ENCODE measurements around the gene CALY.

CALY gene

GRCh38 chr10:133384071-133384470, 47.4 kb upstream of the CALY start (continued):
- TF ChIP-seq, protein P1, sequence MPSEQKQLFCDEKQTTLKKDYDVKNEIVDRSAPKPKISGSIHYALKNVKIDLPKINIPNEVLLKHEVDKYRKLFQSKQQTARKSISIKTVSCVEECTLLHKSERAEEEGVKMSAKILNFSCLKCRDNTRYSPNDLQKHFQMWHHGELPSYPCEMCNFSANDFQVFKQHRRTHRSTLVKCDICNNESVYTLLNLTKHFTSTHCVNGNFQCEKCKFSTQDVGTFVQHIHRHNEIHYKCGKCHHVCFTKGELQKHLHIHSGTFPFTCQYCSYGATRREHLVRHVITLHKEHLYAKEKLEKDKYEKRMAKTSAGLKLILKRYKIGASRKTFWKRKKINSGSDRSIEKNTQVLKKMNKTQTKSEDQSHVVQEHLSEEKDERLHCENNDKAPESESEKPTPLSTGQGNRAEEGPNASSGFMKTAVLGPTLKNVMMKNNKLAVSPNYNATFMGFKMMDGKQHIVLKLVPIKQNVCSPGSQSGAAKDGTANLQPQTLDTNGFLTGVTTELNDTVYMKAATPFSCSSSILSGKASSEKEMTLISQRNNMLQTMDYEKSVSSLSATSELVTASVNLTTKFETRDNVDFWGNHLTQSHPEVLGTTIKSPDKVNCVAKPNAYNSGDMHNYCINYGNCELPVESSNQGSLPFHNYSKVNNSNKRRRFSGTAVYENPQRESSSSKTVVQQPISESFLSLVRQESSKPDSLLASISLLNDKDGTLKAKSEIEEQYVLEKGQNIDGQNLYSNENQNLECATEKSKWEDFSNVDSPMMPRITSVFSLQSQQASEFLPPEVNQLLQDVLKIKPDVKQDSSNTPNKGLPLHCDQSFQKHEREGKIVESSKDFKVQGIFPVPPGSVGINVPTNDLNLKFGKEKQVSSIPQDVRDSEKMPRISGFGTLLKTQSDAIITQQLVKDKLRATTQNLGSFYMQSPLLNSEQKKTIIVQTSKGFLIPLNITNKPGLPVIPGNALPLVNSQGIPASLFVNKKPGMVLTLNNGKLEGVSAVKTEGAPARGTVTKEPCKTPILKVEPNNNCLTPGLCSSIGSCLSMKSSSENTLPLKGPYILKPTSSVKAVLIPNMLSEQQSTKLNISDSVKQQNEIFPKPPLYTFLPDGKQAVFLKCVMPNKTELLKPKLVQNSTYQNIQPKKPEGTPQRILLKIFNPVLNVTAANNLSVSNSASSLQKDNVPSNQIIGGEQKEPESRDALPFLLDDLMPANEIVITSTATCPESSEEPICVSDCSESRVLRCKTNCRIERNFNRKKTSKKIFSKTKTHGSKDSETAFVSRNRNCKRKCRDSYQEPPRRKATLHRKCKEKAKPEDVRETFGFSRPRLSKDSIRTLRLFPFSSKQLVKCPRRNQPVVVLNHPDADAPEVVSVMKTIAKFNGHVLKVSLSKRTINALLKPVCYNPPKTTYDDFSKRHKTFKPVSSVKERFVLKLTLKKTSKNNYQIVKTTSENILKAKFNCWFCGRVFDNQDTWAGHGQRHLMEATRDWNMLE (tag by site-specific recombination; conservative IDR thresholded peaks at IDR 0.05; ENCODE audit: low read depth): no peak
- TF ChIP-seq ZNF776 (tag by site-specific recombination; IDR thresholded peaks at IDR 0.05; ENCODE audit: borderline replicate concordance) (no peak), ZNF221 (tag by site-specific recombination; IDR thresholded peaks at IDR 0.05; ENCODE audit: borderline replicate concordance) (no peak)

DNA sequence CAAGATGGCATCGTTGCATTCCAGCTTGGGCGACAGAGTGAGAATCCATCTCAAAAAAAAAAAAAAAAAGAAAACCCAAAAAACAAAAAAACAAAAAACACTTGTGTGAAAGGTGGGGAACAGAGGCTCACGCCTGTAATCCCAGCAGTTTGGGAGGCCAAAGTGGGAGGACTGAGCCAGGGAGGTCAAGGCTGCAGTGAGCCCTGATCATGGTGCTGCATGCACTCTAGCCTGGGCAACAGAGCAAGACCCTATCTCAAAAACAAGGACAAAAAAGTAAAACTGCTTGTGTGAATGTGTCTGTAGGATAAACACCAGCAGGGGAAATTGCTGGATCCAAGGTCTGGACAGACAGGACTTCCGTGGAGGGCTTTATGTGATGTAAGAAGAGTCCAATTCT, 46.9 kb upstream of the CALY start:
- POLR2A ChIA-PET: interaction anchor here (0.7 kb wide), 1 partner anchor 21 kb away, joined by 4 read pairs; no protein-coding TSS in a partner anchor
- Histone ChIP-seq H3K4me3 (ENCODE audit: low read depth, low read length) (no peak overlapping the region), H3K27ac (ENCODE audit: extremely low read depth, low read depth, low read length) (no peak overlapping the region), H3K9me3 (ENCODE audit: control insufficient read depth, insufficient read depth, low read depth, low read length) (no peaks in the 10 kb centered on the region), H3K36me3 (ENCODE audit: control insufficient read depth in 2 of 2, insufficient read depth in 1 of 2, low read length in 2 of 2) (peaks cover 0 to 7% of the 10 kb centered on the region in 2 experiments; a peak in 1 of 3 replicates), H3K4me1 (ENCODE audit: control insufficient read depth, insufficient read depth, low read length) (no peaks in the 10 kb centered on the region)
- CTCF ChIA-PET: no interaction called here
- TF ChIP-seq, protein P2, sequence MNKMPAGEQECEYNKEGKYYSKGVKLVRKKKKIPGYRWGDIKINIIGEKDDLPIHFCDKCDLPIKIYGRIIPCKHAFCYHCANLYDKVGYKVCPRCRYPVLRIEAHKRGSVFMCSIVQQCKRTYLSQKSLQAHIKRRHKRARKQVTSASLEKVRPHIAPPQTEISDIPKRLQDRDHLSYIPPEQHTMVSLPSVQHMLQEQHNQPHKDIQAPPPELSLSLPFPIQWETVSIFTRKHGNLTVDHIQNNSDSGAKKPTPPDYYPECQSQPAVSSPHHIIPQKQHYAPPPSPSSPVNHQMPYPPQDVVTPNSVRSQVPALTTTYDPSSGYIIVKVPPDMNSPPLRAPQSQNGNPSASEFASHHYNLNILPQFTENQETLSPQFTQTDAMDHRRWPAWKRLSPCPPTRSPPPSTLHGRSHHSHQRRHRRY (tag by site-specific recombination; IDR thresholded peaks at IDR 0.05): no peak
- no peak for TF ChIP-seq ZNF707 (tag by site-specific recombination; IDR thresholded peaks at IDR 0.05)
- peak; percentile 58; the same call in 1 of the 2 replicates for TF ChIP-seq ZNF121 (tag by site-specific recombination; IDR thresholded peaks at IDR 0.05)

DNA sequence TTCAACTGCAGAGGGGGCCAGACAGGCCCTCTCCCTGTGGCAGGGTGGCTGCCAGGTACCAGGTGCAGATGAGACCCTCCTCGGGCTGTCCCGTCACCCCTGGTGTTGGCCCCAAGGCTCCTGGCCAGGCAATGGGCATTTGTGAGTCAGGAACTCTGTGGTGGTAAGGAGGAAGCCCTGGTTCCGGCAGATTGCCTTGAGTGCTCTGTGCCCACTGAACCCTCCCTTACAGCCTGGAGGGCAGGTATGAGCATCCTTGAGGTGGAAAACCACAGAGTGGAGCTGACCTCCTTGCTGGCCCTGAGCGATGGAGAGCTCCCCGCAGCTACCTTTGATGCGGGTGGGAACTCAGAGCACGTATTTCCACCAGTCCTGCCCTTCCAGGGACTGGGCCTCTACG, 44.3 kb upstream of the CALY start:
- H3K4me3 ChIP-seq (ENCODE audit: low read depth, low read length): no peak overlapping the region
- ChIA-PET CTCF (no interaction called here), POLR2A (no interaction called here)
- H3K36me3 ChIP-seq (ENCODE audit: control insufficient read depth in 2 of 2, insufficient read depth in 1 of 2, low read length in 2 of 2): peaks cover 0 to 7% of the 10 kb centered on the region in 2 experiments; a peak in 1 of 3 replicates
- H3K27ac ChIP-seq (ENCODE audit: extremely low read depth, low read depth, low read length): no peak overlapping the region
- no peaks in the 10 kb centered on the region for H3K4me1 ChIP-seq (ENCODE audit: control insufficient read depth, insufficient read depth, low read length)
- H3K9me3 ChIP-seq (ENCODE audit: control insufficient read depth, insufficient read depth, low read depth, low read length): no peaks in the 10 kb centered on the region
- TF ChIP-seq FEZF1 (tag by site-specific recombination; IDR thresholded peaks at IDR 0.05) (no peak), ZNF202 (tag by site-specific recombination; IDR thresholded peaks at IDR 0.05; ENCODE audit: borderline replicate concordance) (no peak), ZXDB (tag by site-specific recombination; IDR thresholded peaks at IDR 0.05) (no peak), PRDM4 (tag by site-specific recombination; IDR thresholded peaks at IDR 0.05) (no peak), ZNF2 (tag by site-specific recombination; IDR thresholded peaks at IDR 0.05) (no peak), KLF1 (tag by site-specific recombination; IDR thresholded peaks at IDR 0.05) (no peak), KLF9 (tag by site-specific recombination; IDR thresholded peaks at IDR 0.05; ENCODE audit: low read depth) (no peak), ZNF76 (tag by site-specific recombination; IDR thresholded peaks at IDR 0.05; ENCODE audit: borderline replicate concordance, low read depth) (no peak), ZNF558 (tag by site-specific recombination; IDR thresholded peaks at IDR 0.05) (no peak), ZNF148 (tag by site-specific recombination; IDR thresholded peaks at IDR 0.05; ENCODE audit: borderline replicate concordance) (no peak)
- TF ChIP-seq, protein P1 (tag by site-specific recombination; conservative IDR thresholded peaks at IDR 0.05; ENCODE audit: low read depth): no peak
